CD4-positive, alpha-beta T cell treated with Interleukin-10 for 1 hour (primary cell): Measurements from ENCODE around the gene VANGL2.
A peak's percentile ranks its signal among the peaks of the same experiment; 100 is the strongest.

Source experiments
- DNase-seq: peaks from one replicate; pipeline ENCODE4 v3.0.0-alpha.2; 2020

The VANGL2 gene

DNA sequence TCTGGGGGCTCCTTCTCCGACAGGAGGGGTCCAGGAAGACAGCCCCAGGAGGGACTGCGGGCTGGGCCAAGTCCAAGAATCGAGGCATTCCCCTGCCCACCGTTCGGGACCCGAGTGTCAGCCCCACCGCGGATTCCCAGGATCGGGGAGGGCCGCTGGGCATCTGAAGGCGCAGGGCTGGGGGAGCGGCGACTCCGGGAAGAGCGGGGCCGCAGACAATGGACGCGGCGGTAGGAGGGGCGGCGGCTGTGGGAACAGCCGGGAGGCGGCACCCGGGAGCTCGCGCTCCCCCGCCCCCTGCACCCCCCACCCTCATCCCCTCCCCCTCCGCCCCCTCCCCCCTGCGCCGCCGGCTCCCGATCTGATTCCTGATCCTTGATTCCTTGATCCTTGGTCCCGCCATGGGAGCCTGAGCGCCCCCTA, at the start of gene VANGL2:
Gene VANGL2 (plus strand): TSS at position 342 of the 423 bp plus-strand sequence. CDS start 15,274 bp downstream, outside the sequence.
- DNase-seq, result peak; percentile 52

DNA sequence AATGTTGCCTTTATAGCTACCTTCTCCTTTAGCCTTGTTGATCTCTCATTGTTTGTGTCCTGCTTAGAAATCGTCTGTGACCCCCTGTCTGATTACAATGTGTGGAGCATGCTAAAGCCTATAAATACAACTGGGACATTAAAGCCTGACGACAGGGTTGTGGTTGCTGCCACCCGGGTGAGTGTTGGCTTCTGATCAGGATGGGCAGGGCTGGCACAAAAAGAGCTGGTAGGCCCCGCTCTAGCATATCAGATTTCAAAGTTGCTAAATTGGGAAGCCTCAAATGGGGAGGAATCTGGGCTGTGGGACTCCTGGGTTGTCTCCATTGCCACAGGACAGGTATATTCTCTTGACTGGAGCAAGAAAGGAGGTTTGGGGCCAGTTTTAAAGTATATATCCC, 48.7 kb upstream of the VANGL2 start:
- DNase-seq, result no peak

DNA sequence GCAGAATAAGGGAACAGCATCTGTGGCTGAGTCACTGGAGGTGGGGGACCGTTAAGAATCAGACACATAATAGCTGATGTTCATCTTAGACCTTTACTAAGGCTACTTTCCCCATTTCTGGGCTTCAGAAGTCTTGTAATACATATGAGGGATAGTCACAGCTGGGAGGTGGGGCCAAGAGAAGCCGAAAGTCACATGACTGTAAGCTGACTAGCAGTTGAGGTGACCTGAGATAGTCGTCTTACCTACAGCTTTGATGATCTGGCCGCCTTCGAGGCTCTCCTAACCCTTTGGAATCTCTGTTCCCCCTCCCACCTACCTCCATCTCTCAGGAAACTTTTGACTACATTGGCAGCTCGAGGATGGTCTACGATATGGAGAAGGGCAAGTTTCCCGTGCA, 47.8 kb upstream of the VANGL2 start:
- DNase-seq, result no peak

DNA sequence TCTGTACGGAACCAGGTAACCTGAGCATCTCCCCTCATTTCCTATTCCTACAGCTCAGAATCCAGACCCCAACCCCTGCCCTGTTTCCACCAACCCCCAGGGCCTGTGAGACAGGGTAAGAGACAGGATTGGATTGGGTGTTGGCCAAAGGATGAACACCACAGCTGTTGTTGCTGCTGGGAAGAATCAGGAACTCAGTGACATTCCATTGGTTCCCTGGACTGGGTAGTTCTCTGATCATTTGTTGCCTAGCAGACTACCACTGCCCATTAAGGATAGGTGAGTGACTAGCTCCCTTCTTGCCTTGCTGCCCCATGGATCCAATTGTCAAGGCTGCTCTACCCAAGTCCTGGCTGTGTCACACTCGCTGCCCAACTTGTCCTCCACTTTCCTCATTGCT, 47.1 kb upstream of the VANGL2 start:
- DNase-seq, result no peak

DNA sequence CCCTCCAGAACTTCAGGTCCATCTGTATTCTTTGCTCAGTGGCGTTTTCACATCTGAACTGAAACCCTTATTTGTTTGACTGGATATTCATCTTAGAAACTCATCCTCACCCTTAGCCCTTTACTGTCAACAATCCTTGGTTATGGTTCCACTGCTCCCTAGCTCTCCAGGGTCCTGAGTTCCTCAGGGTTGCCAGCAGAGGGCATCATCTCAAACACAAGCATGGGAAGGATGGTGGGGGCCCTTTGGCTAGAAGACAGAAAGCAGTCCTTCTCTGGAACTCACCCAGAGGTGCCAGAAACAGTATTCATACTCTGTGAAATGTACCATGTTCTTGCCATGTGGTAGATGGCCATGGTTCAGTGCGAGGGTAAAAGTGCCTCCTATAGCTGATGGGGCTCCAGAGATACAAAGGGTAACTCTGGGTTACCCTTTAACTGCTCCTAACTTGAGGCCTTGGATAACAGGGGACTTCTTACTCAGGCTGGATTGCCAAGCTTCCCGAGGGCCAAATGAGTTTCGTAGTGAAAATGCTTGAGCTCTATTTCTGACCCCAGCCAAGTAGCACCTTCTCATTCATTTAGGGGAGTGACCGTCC, 45.9 kb upstream of the VANGL2 start:
- peak; percentile 29 for DNase-seq

DNA sequence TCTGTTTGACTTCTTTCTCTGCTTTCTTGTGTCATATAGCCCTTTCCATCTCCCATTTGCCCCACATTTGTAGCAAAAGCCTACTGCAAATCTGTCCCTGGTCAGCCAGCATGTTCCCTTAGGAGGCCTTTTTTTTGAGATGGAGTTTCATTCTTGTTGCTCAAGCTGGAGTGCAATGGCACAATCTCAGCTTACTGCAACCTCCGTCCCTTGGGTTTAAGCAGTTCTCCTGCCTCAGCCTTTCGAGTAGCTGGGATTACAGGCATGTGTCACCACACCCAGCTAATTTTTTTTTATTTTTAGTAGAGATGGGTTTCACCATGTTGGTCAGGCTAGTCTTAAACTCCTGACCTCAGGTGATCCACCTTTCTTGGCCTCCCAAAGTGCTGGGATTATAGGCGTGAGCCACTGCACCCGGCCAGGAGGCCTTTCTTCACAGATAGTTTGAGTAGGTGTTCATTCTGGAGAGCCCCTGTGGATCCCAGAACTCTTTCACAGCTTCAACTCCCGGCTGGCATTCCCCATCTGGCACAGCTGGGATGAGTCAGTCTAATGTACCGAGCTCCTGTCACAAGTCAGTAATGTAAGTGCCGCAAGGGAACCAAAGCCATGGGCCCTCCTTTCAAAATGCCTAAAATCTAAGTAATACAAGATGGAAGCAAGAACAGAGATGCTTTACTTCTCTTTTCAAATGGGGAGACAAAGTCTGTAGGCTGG, 42.9 kb upstream of the VANGL2 start:
- DNase-seq, result no peak

DNA sequence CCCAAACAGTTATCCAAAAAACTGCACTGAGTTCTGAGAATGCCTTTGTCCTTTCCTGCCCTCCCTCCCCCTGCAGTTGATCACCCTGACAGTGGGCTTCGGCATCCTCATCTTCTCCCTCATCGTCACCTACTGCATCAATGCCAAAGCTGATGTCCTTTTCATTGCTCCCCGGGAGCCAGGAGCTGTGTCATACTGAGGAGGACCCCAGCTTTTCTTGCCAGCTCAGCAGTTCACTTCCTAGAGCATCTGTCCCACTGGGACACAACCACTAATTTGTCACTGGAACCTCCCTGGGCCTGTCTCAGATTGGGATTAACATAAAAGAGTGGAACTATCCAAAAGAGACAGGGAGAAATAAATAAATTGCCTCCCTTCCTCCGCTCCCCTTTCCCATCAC, 42.3 kb upstream of the VANGL2 start:
- no peak for DNase-seq

DNA sequence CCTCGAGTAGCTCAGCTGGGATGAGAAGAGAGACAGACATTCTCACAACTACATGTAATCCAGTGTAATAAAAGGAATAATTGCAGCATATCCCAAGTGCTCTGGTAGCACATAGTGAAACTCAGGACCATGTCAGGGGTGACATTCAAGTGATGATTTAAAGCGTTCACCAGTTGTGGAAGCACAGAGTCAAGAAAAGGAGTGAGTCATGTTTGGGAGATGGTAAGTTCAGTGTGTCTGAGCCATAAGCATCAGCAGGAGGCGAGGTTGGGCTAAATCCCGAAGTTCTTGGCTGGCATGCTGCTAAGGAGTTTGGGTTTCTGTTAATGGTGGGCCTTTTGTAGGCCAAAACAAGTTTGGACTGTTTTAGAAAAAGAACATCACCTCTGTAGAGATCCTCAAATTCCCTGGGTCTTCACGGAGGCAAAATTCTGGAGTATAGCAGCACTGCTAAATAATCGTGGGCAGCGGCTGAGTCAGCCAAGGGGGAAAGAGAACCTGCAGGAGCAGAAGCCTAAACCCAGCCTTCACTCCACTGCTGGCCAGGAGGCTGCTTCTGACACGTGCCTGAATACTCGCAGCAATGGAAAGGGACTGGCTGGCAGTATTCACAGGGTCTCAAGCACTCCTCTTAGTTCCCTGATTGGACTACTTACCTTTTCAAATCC, 40.7 kb upstream of the VANGL2 start:
- no peak for DNase-seq

DNA sequence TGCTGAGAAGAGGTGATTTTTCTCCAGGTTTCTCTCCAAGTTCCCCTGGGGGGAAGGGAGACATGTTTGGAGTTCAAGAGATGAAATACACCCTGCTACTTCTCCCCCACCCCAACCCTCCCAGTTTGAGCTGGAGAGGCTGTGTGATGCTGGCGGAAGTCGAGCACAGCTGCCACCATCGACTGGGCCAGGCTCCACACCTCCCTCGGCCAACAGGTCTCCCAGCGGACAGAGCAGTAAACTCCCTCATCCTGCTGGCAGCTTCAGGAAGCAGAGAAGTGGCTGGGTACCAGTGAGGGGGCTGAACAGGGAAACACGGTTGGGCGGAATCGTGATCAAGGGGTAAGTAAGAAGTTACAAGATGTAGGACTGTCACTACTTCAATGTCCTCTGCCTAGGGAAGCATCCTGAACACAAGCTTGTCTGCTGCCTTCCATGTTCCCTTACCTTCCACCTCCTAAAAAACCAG, 40.1 kb upstream of the VANGL2 start:
- DNase-seq, result no peak

DNA sequence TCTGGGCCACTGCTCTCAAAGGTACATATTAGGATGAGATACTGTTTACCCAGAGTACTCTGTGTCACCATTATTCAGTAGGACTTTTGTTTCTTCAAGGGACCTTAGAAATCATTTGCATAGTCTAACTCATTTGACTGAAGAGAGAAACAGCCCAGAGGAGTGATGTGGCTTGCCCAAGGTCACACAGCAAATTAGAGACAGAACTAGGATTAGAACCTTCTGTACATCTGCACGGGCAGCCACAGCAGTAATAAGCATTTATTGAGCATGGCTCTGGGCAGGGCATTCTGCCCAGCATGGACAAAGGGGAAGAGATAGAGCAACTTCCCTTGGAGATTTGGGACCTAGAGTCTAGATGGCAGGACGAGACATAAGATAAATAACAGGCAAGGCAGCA, 39.2 kb upstream of the VANGL2 start:
- DNase-seq, result no peak

DNA sequence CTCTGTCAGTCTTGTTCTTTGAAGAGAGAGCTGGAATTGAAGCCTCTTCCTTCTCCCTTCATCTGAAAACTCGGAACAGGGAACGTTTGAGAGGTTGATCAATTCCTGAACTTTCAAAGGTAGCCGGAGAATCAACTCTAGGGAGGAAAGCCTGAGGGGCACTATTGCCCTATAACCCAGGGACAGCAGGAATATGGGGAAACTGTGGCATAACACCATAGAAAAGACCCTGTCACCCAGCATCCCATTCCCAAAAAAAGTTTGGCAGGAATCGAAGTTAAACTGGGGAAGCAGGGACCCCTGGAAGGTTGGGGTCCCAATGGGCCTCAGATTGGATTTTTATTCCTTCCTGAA, 38.6 kb upstream of the VANGL2 start:
- DNase-seq, result no peak

DNA sequence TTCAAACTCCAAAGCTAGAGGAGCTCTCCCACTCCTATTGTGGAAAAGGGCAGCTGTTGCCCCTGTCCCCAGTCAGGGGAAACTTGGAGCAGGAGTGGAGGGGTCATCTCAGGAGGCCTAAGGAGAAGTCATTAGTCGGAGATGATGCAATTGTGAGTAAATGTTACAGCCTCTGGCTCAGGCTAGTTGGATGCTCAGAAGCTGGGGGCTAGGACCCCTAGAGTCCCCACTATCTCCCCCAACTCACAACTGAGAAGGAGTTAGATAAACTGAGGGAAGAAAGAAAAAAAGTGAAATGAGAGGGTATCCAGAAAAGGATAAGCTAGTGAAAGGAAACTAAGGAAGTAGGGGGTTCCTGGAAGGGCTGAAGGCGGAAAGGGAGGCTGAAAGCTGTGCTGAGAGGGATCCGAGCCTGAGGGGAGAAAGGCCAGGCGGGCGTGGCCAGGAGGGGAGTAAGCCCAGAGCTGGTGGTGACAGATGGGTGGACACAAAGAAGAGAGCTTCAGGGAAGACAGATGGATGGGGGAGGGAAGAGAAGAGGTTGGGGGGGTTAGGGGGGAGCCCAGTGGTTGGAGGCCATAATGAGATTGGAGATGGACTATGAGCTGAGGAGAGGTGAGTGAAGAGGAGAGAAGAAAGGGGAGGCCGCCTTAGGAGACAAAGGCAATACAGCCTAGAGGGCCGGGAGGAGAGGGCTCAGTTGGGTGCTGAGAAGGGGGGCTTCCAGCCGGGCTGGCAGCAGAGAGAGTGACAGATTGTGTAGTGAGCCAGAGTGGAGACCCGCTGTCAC, 38.0 kb upstream of the VANGL2 start:
- no peak for DNase-seq

DNA sequence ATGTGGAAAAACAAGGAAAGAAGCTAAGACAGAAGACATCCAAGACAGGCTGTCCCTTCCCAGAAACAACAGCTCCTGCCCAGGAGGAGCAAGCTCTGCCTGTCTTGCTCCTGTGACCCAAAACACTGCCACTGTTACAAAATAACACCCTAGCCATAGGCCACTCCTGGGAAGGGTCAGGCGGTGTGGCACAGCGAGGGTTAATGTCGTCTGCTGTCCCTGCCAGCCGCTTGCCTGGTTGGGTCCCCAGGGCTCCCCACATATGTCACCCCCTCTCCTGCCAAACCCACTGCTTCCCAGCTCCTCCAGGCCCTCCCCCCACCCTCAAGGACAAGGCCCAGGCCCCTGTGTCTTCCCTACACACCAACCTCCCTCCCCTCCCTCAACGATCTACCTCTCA, 37.4 kb upstream of the VANGL2 start:
- no peak for DNase-seq

DNA sequence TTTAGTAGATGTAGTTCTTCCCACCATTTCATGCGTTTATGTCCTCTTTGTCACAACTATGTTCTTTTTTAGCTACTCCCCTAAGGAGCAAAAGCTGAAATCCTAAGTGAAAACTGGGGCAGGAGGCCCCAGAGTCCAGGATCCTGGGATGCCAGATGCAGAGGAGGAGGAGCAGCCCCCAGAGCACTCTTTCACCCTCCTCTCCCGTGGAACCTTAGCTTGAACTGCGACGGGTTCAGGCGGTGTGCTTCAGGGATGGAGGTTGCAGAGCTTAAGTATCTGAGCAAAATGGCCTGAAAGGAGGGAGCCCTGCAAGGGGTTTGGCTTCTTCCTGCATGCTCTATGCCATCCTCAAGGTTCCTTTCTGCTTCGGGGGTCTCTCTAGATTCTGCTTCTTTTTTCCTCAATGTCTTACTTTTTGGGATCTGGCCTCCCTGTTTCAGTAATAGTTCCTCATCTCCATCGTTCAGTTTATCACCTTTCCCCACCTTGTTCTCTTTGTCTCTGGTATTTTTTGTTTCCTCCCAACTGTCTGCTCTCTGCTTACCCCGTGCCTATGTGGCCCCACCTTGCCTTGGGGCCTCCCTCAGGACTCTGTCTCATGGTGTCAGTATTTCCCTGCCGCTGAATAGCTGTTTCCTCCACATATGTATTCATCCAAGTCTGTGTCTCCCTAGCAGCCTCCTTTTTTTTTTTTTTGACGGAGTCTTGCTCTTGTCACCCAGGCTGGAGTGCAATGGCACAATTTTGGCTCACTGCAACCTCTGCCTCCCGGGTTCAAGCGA, 36.2 kb upstream of the VANGL2 start:
- DNase-seq, result no peak

DNA sequence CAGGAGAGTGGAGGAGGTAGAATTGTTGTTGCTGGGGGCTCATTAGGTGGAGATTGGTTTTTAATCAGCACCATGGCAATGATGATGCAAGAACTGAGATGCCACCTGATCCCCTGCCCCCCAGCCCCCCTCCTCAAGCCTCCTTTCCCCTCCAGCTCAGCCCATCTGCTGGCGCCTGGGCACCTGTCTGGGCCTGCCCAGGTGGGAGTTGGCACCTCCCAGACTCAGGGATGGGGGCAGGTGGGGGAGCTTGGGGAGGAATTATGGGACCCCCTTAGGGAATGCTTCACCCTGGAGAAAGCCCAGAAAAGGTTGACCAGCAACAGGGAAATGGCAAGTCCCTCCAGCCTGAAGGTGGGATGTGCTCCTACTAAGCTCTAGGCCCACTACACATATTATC, 35.0 kb upstream of the VANGL2 start:
- DNase-seq, result no peak

DNA sequence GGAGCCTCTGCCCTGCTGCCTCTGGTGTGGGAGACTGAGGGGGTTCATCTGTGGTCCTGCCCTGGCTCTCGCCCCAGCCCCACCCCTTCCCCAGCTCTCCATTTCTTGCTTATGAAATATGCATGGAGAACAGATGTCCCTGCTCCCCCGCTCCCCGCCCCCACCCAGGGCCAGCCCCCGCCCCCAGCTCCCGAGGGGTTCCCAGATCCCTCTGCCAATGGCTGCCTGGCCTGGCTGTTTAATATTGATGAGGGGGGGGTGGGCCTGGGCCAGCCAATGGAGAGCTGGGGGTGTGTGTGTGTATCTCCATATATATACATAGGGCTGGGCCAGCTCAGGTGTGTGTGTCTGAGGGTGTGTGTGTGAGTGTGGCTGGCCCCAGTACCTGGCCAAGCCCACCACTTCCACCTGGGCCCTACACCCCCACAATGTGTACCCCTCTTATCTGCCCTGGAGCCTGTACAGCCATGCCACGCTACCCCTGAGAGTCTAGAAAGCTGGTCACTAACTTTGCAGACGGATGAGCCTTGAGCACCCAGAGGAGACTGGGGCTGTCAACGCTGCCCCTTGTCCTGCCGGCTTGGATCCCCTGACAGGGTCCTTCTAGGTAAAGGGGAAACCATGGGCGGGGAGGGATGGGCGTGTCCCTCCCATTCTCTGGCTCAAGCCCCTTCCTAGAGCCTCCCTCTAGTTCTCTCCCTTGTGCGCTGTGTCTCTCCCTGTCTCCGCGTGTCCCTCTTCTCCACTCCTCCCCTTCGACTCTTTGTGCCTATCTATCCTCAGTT, 33.4 kb upstream of the VANGL2 start, which contains the start of gene NHLH1:
Gene NHLH1 (plus strand): TSS at position 341 of the 785 bp plus-strand sequence. CDS start 3,661 bp downstream, outside the sequence.
- no peak for DNase-seq

DNA sequence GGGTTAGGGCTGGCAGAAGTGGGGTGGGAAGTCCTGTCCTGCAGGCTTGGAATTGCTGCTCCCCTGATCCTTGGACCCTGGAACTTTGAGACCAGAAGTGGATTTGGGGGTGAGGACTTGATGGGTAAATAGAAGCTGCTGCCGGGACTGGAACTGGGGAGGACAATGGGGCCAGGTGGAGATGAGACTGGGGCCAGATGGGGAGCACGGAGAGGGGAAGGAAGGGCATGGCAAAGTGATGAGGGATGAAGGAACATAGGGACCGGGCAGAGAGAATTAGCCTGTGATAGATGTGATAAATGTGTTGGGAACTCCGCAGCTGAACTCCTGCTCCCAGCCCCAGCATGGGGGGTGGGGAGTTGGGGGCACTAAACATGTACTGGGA, 32.9 kb upstream of the VANGL2 start:
- no peak for DNase-seq

DNA sequence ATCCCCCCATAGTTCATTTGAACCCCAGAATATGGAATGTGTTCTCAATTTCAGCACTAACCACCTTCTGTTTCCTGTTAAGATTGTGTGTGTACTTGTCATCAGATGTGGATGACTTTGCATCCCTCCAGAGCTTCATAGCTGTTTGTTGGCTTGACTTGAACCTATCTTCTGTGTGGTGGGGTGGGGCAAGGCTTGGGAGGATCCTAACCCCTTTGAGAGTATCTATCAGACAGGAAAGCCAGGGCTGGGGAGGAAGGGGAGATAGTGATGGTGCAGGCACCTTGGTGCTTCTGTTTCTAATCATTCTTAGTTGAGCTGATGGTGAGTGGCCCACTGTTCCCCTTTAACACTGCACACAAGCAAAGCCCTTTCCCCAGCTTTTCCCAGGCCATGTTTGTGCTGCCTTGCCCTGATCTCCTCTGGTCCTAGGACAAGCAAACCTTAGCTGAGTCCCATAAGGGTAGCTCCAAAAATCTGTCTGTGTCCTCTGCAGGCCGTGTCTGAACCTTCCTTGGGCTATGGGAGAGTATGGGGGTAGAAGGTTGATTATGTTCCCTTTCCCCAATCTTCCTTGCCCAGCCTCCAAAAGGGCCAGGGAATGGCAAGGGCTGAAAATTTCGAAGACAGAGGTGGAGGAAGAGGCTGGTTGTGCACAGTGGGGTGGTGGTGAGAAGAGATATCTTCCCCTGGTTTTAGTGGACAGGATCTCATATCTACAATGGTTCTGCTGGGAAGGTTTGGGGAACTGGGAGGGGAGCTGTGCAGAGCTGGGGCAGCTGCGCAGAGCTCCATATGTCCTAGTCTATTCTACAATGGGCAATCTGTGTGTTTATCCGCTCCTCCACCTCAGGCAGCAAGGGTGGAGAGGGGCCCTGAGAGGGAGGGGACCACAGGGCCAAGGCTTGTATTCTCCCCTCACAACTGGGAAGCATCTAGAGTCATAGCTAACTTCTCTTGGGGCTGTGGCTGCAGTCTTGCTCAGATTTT, 32.1 kb upstream of the VANGL2 start:
- no peak for DNase-seq

DNA sequence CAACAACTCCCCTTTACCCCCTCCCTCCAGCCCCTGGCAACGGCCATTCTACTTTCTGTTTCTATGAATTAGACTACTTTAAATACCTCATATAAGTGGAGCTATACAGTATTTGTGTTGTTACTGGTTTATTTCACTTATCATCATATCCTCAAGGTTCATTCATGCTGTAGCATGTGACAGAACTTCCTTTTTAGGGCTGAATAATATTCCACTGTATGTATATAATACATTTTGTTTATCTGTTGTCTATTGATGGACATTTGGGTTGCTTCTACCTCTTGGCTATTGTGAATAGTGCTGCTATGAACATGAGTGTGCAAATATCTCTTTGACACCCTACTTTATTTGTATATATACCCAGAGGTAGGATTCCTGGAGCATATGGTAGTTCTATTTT, 31.3 kb upstream of the VANGL2 start:
- DNase-seq, result no peak
